Psoas muscle (tissue), 8 donors: ENCODE measurements around the gene TMEM74B. TPM values are rescaled to one million over a fixed set of nuclear protein-coding genes. Genes with fewer than 3 reads are reported as not detected.

Experiments used
- ATAC-seq, 4 donors: fragments of 200-7000 bp; cut with Tn5 transposase; one replicate each; pipeline ENCODE4 v1.9.1; 2020; ENCODE audit warnings: moderate library complexity in 3 of 4, mild to moderate bottlenecking in 2 of 4
- DNase-seq, 2 donors: peaks; one replicate each; pipeline ENCODE4 v3.0.0-alpha.2; 2020
- H3K27ac ChIP-seq: fragments of 200-600 bp; one replicate; pipeline ENCODE4 v1.8.0; 2022
- H3K27me3 ChIP-seq, 3 donors: fragments of 200-600 bp in 1 of 3; one replicate each; pipeline versions ENCODE4 v1.6.1 to v1.8.0; 2013 to 2022; ENCODE audit warnings: low read length in 2 of 3, mild to moderate bottlenecking in 2 of 3, moderate library complexity in 1 of 3; ENCODE audit not compliant: insufficient read depth in 3 of 3
- H3K36me3 ChIP-seq, 2 donors: fragments of 200-600 bp in 1 of 2; one replicate each; pipeline versions ENCODE4 v1.6.1 to v1.8.0; 2013 to 2022; ENCODE audit warnings: low read depth in 1 of 2, mild to moderate bottlenecking in 1 of 2, moderate library complexity in 1 of 2; ENCODE audit not compliant: insufficient read depth in 1 of 2
- H3K4me1 ChIP-seq: fragments of 200-600 bp; one replicate; pipeline ENCODE4 v1.8.0; 2022
- H3K4me3 ChIP-seq: fragments of 200-600 bp; one replicate; pipeline ENCODE4 v1.8.0; 2022; ENCODE audit warnings: mild to moderate bottlenecking
- H3K9me3 ChIP-seq: fragments of 200-600 bp; one replicate; pipeline ENCODE4 v1.8.0; 2022
- CTCF ChIP-seq: fragments of 200-600 bp; IDR thresholded peaks from one replicate; pipeline ENCODE4 v1.8.0; 2022; ENCODE audit warnings: antibody characterized with exemption
- WGBS, 3 donors: extraction: QIAGEN DNeasy Blood & Tissue Kit; methylation state at CpG; one replicate each; pipeline versions ENCODE4 v1.1.6 to v1.1.7; 2013; 5-methylcytosine and 5-hydroxymethylcytosine counted together
- intact Hi-C, 2 donors: fragments of 100-400 bp; cut with DNase I; formaldehyde crosslinking; loops; one replicate each; pipeline versions ENCODE4 v1.11.0 to v1.14.2; 2022
- long read RNA-seq, 2 donors: library from polyadenylated mRNA; unstranded; transcript quantifications; one replicate each; pipeline ENCODE4 v2.0.0, GENCODE V29; 2021
- polyA plus RNA-seq, 3 donors: library from polyadenylated mRNA; stranded (reverse); fragments of 200-250 nt; gene quantifications; one replicate each; pipeline ENCODE4 v1.2.3, GENCODE V29; 2013
- total RNA-seq, 4 donors: library from RNA; stranded (reverse); fragmentation: NEBNext Ultra II Directional in 2 of 4; extraction: Animal tissue kit (Norgen Biotek cat#: 25700) in 2 of 4; gene quantifications; one replicate each; pipeline versions ENCODE4 v1.2.1 to v1.2.4, GENCODE V29; 2021 to 2023
- donor health status: healthy with polysubstance abuse.
- donor health status: DM: no; HTN: no; CAD: no; lungs with moderate emphysema.
- donor health status: Bipolar disorder and iron deficiency.
- donor health status: healthy.
- donor health status: DM: yes; HTN: yes; CAD: no.
- donor health status: DM: no; HTN: no; CAD: no.
- donor health status: DM: no; HTN: no; CAD: no.
- donor health status: DM: yes; HTN: yes; CAD: no.

Gene TMEM74B
- total RNA-seq: 1 to 10 TPM in 1 of 4 donors, under 1 TPM in 3; 0.22 to 2.1 (median 0.57) TPM
- 1 to 10 TPM in 1 of 3 donors, under 1 TPM in 2; 0.53 to 1.1 (median 0.67) TPM for polyA plus RNA-seq
- long read RNA-seq, donor 1: 0 reads
- long read RNA-seq, donor 2, partial matches to known transcripts: 0 of 1 reads
- long read RNA-seq, donor 2, other reads (novel, unspliced or antisense): 1 of 1 reads

GRCh38 chr20:1184638-1185315 is at the start of gene TMEM74B:
Gene TMEM74B, minus strand, starts transcription at chr20:1184981. Its CDS starts 1,180 bp downstream, at chr20:1183801.
- peak in 3 of 4 donors; percentile 15 to 32 (median 24) for ATAC-seq
- intact Hi-C loops: loop anchor here in 1 of 2 donors (10.0 kb wide), 1 partner anchor 230 kb away; no protein-coding TSS in a partner anchor
- Histone ChIP-seq H3K27ac (no peak within 1 kb of the TSS), H3K27me3 (peaks cover 0 to 21% (median 4%) of the 10 kb centered on the region in 3 donors), H3K36me3 (peaks cover 0 to 5% of the 10 kb centered on the region in 2 donors), H3K9me3 (no peaks in the 10 kb centered on the region), H3K4me1 (no peaks in the 10 kb centered on the region), H3K4me3 (peak within 1 kb of the TSS; percentile 68)
- no peak for DNase-seq
- WGBS, 3 donors: 1 to 2% (median 1%) methylated on average over 39 to 76 of the region's 76 CpGs
- TF ChIP-seq CTCF: no peak

- no peak for ATAC-seq
- H3K27me3 ChIP-seq: peaks cover 0 to 37% (median 3%) of the 10 kb centered on the region in 3 donors
Observed at GRCh38 chr20:1232286-1233111, 47.7 kb upstream of the TMEM74B start.

GRCh38 chr20:1229541-1229940 is 44.8 kb upstream of the TMEM74B start:
- Histone ChIP-seq H3K9me3 (no peaks in the 10 kb centered on the region), H3K4me3 (no peak overlapping the region), H3K36me3 (no peaks in the 10 kb centered on the region), H3K27me3 (peaks cover 0 to 51% (median 0%) of the 10 kb centered on the region in 3 donors), H3K27ac (no peak overlapping the region), H3K4me1 (peaks cover 6% of the 10 kb centered on the region)
- DNase-seq (no peak), ATAC-seq (no peak)
- intact Hi-C loops: no loop called here
- TF ChIP-seq CTCF: no peak
- WGBS, 3 donors: 87 to 94% (median 89%) methylated on average over 3 of the region's 3 CpGs

More at GRCh38 chr20:1232286-1233111, 47.7 kb upstream of the TMEM74B start:
- no peaks in the 10 kb centered on the region for H3K4me1 ChIP-seq
- TF ChIP-seq CTCF: no peak
- intact Hi-C loops: no loop called here
- no peak for DNase-seq
- H3K4me3 ChIP-seq: no peak overlapping the region
- H3K9me3 ChIP-seq: no peaks in the 10 kb centered on the region
- WGBS, 3 donors: 89 to 91% (median 90%) methylated on average over 3 of the region's 3 CpGs
- no peaks in the 10 kb centered on the region for H3K36me3 ChIP-seq
- no peak overlapping the region for H3K27ac ChIP-seq

- peaks cover 0 to 49% (median 0%) of the 10 kb centered on the region in 3 donors for H3K27me3 ChIP-seq
- 1 to 2% (median 1%) methylated on average over 38 to 88 of the region's 88 CpGs for WGBS, 3 donors
- peak; percentile 94 to 97 (median 96) for ATAC-seq
Observed at GRCh38 chr20:1225783-1226654, 41.2 kb upstream of the TMEM74B start, which contains the start of gene RAD21L1. Gene RAD21L1, plus strand, starts transcription at chr20:1226044. Its CDS starts 2,410 bp downstream, at chr20:1228454.

More at GRCh38 chr20:1225783-1226654, 41.2 kb upstream of the TMEM74B start, which contains the start of gene RAD21L1:
- Histone ChIP-seq H3K4me1 (peaks cover 6% of the 10 kb centered on the region), H3K27ac (no peak within 1 kb of the TSS), H3K36me3 (no peaks in the 10 kb centered on the region), H3K4me3 (peak within 1 kb of the TSS; percentile 71), H3K9me3 (no peaks in the 10 kb centered on the region)
- DNase-seq: peak; percentile 83 to 86
- intact Hi-C loops: no loop called here
- TF ChIP-seq CTCF: no peak
